ENCODE measurements around the gene KCNJ8. TPM values are rescaled to one million over a fixed set of nuclear protein-coding genes. Genes with fewer than 3 reads are reported as not detected.

The KCNJ8 gene
- total and polyA plus RNA-seq, 2 of the 8 experiments (the other 6 are each of a cell fraction or from before 2014, with no cell fraction given): 0.48 to 1.4 TPM

GRCh38 chr12:21725731-21726130 is 48.8 kb downstream of the KCNJ8 start:
- H2BK5ac ChIP-seq (ENCODE audit: low read depth, low read length): no peak overlapping the region
- no peaks in the 10 kb centered on the region for H3K79me2 ChIP-seq (ENCODE audit: control insufficient read depth in 1 of 2, insufficient read depth in 2 of 2, low read length in 2 of 2)
- H3K23me2 ChIP-seq (ENCODE audit: low read depth, low read length): no peaks in the 10 kb centered on the region
- H2BK12ac ChIP-seq (ENCODE audit: low read depth, low read length): no peak overlapping the region
- H3K27ac ChIP-seq (ENCODE audit: low read depth, low read length): no peak overlapping the region
- H3K4me1 ChIP-seq (replicated peaks in 1 of 4; ENCODE audit: control insufficient read depth in 3 of 4, insufficient read depth in 4 of 4, low read length in 3 of 4): no peaks in the 10 kb centered on the region
- H4K8ac ChIP-seq (ENCODE audit: extremely low read depth, insufficient read depth, low read length): no peak overlapping the region
- no peak overlapping the region for H3K14ac ChIP-seq (ENCODE audit: insufficient read length)
- no peaks in the 10 kb centered on the region for H3K79me1 ChIP-seq (ENCODE audit: low read depth, low read length)
- H3K4me3 ChIP-seq (ENCODE audit: extremely low read depth in 1 of 4, insufficient read depth in 2 of 4, low read depth in 3 of 4, low read length in 4 of 4): no peak overlapping the region
- H2BK120ac ChIP-seq (replicated peaks; ENCODE audit: low read depth, low read length): no peak overlapping the region
- H3K27me3 ChIP-seq (replicated peaks in 1 of 4; ENCODE audit: control insufficient read depth in 3 of 4, extremely low read depth in 1 of 4, insufficient read depth in 3 of 4, low read length in 3 of 4): no peaks in the 10 kb centered on the region
- ChIA-PET CTCF (ENCODE audit: partially characterized antibody) (interaction anchor here (0.9 kb wide), 1 partner anchor 28 kb away, joined by 3 read pairs; no protein-coding TSS in a partner anchor), POLR2A (ENCODE audit: partially characterized antibody) (no interaction called here)
- H3K4me2 ChIP-seq (ENCODE audit: insufficient read depth in 1 of 2, low read depth in 2 of 2, low read length in 2 of 2): no peak overlapping the region
- H3K4ac ChIP-seq (replicated peaks; ENCODE audit: insufficient read length, low read depth, low read length): no peak overlapping the region
- TF ChIP-seq KDM5A (IDR thresholded peaks at IDR 0.05; ENCODE audit: low read length) (no peak), CREB1 (IDR thresholded peaks at IDR 0.05) (no peak)
- no peak overlapping the region for H4K91ac ChIP-seq (replicated peaks; ENCODE audit: insufficient read length, low read length)
- H3K9ac ChIP-seq (replicated peaks in 1 of 4; ENCODE audit: extremely low read depth in 1 of 4, low read depth in 3 of 4, low read length in 3 of 4): no peak overlapping the region
- H4K5ac ChIP-seq (ENCODE audit: insufficient read length, low read depth, low read length): no peak overlapping the region
- H3K18ac ChIP-seq (ENCODE audit: extremely low read depth, low read length): no peak overlapping the region
- H2BK15ac ChIP-seq (ENCODE audit: low read length): no peak overlapping the region
- no peak overlapping the region for H2BK20ac ChIP-seq (ENCODE audit: low read length)
- FAIRE-seq: no peak
- no peaks in the 10 kb centered on the region for H3K9me3 ChIP-seq (ENCODE audit: insufficient read depth in 2 of 2, low read depth in 1 of 2, low read length in 1 of 2)
- no peak for DNase-seq (ENCODE audit: low read depth in 1 of 2, low spot score in 2 of 2)
- 93% methylated on average over 5 of the region's 5 CpGs; no CpG with 5 or more reads in 1 of the 2 experiments for WGBS, 2 experiments (ENCODE audit: extremely low coverage in 1 of 2, insufficient coverage in 1 of 2, insufficient read length in 1 of 2, insufficient replicate concordance in 2 of 2, low coverage in 1 of 2, low lambda C conversion rate in 2 of 2, missing lambda C conversion rate in 1 of 2)
- H3K56ac ChIP-seq (replicated peaks; ENCODE audit: insufficient read length, low read depth, low read length): no peak overlapping the region
- H3K36me3 ChIP-seq (ENCODE audit: control insufficient read depth in 2 of 4, insufficient read depth in 4 of 4, low read length in 3 of 4): no peaks in the 10 kb centered on the region
- no peak overlapping the region for H2AFZ ChIP-seq (ENCODE audit: low read length)
- H2AK5ac ChIP-seq (ENCODE audit: low read depth, low read length): no peak overlapping the region
- no peak overlapping the region for H3K23ac ChIP-seq (ENCODE audit: insufficient read length)
- no peaks in the 10 kb centered on the region for H4K20me1 ChIP-seq (replicated peaks in 1 of 2; ENCODE audit: control insufficient read depth in 1 of 2, insufficient read depth in 2 of 2, low read length in 2 of 2)
